ENCODE data around the gene NPAS3. TPM values are rescaled to one million over a fixed set of nuclear protein-coding genes. Genes with fewer than 3 reads are reported as not detected.
A peak's percentile ranks its signal among the peaks of the same experiment; 100 is the strongest.

The NPAS3 gene
- total and polyA plus RNA-seq, 2 donors (not counting 3 experiments of a cell fraction or from before 2014, with no cell fraction given) = 0.10 to 0.13 TPM

- Histone ChIP-seq H3K36me3 (ENCODE audit: control insufficient read depth in 2 of 2, extremely low read depth in 1 of 2, insufficient read depth in 2 of 2, low read length in 2 of 2) (no peaks in the 10 kb centered on the region), H3K4me1 (ENCODE audit: control insufficient read depth, extremely low read depth, insufficient read depth, low read length) (no peaks in the 10 kb centered on the region), H3K27me3 (ENCODE audit: control insufficient read depth in 2 of 2, insufficient read depth in 2 of 2, low read length in 2 of 2) (no peaks in the 10 kb centered on the region), H2AFZ (ENCODE audit: low read depth, low read length) (no peak overlapping the region), H3K9me3 (replicated peaks; ENCODE audit: control insufficient read depth, insufficient read depth, low read length) (no peaks in the 10 kb centered on the region), H3K79me2 (ENCODE audit: control insufficient read depth, insufficient read depth, low read length) (no peaks in the 10 kb centered on the region), H3K4me2 (ENCODE audit: insufficient read depth, low read length) (no peak overlapping the region), H3K9ac (replicated peaks; ENCODE audit: extremely low read depth, insufficient read depth, low read length) (no peak overlapping the region), H3K27ac (ENCODE audit: insufficient read depth, low read depth, low read length) (no peak overlapping the region), H3K4me3 (replicated peaks in 1 of 3; ENCODE audit: insufficient read depth in 1 of 3, low read depth in 1 of 3, low read length in 3 of 3) (no peak overlapping the region), H3K9me1 (replicated peaks; ENCODE audit: control insufficient read depth, extremely low read depth, insufficient read depth, low read length) (no peaks in the 10 kb centered on the region), H4K20me1 (replicated peaks; ENCODE audit: control insufficient read depth, extremely low read depth, insufficient read depth, low read length) (no peaks in the 10 kb centered on the region)
- TF ChIP-seq GATA2 (IDR thresholded peaks at IDR 0.05; ENCODE audit: insufficient read depth, insufficient read length, low read depth, low read length) = no peak
- no peak for TF ChIP-seq JUN (IDR thresholded peaks at IDR 0.05; ENCODE audit: borderline replicate concordance, insufficient read depth, insufficient read length, low read depth)
- no peak for TF ChIP-seq EZH2 (IDR thresholded peaks at IDR 0.05; ENCODE audit: borderline replicate concordance, low read depth, low read length, severe bottlenecking)
- TF ChIP-seq POLR2A (IDR thresholded peaks at IDR 0.05; ENCODE audit: low read depth, low read length) = no peak
- no peak for TF ChIP-seq CTCF (IDR thresholded peaks at IDR 0.05; ENCODE audit: extremely low read depth in 1 of 2, insufficient read depth in 1 of 2, low read depth in 1 of 2, low read length in 2 of 2)
- TF ChIP-seq MAX (IDR thresholded peaks at IDR 0.05; ENCODE audit: insufficient read depth, insufficient read length) = no peak
- no peak for TF ChIP-seq MYC (IDR thresholded peaks at IDR 0.05; ENCODE audit: low read depth, low read length)
- no peak for TF ChIP-seq POLR2AphosphoS5 (IDR thresholded peaks at IDR 0.05; ENCODE audit: insufficient read depth, low read depth, low read length)
- TF ChIP-seq FOS (IDR thresholded peaks at IDR 0.05; ENCODE audit: borderline replicate concordance, insufficient read depth, low read length) = no peak
- ChIA-PET POLR2A (no interaction called here), CTCF (interaction anchor here (1.6 to 2.4 kb wide), 3 partner anchors 18 to 417 kb away, joined by 3 to 7 read pairs (median 6); no protein-coding TSS in a partner anchor)
- BruUV-seq (replicated peaks) = no TSS peak
- peak; percentile 38 for FAIRE-seq
- intact Hi-C loops (cut with micrococcal nuclease) (no loop called here), dilution Hi-C loops (cut with MboI; ENCODE audit: extremely low pct_ligation_motif_present, low sequenced_read_pairs) (no loop called here)
- DNase-seq (ENCODE audit: low read depth, low spot score) = no peak
Measured at GRCh38 chr14:33375196-33375595, 436.5 kb downstream of the NPAS3 start.

Data from endothelial cell of umbilical vein (primary cell).